HG02840 (cell line): ENCODE results near the gene MAN1C1.
A peak's percentile ranks its signal among the peaks of the same experiment; 100 is the strongest.

ENCODE experiments used
- ATAC-seq: cut with Tn5 transposase; IDR thresholded peaks from one replicate; pipeline ENCODE4 v1.9.1; 2021; ENCODE audit warnings: mild to moderate bottlenecking, moderate library complexity, moderate number of reproducible peaks; ENCODE audit not compliant: unreplicated experiment, low FRiP score

The MAN1C1 gene

GRCh38 chr1:25673962-25674806 lies 57.6 kb downstream of the MAN1C1 start:
- no peak for ATAC-seq

DNA sequence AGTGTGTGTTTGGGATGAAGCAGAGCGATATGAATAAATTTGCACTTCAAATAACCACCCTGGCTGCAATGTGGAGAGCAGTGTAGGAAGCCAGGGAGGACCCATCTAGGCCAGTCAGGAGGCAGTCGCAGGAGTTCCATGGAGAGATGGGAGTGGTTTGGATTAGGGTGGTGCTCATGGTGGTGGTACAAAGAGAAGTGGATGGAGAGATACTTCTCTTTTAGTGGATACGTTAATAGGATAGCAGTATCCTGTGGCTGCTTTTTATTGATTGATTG lies 58.2 kb downstream of the MAN1C1 start:
- no peak for ATAC-seq

DNA sequence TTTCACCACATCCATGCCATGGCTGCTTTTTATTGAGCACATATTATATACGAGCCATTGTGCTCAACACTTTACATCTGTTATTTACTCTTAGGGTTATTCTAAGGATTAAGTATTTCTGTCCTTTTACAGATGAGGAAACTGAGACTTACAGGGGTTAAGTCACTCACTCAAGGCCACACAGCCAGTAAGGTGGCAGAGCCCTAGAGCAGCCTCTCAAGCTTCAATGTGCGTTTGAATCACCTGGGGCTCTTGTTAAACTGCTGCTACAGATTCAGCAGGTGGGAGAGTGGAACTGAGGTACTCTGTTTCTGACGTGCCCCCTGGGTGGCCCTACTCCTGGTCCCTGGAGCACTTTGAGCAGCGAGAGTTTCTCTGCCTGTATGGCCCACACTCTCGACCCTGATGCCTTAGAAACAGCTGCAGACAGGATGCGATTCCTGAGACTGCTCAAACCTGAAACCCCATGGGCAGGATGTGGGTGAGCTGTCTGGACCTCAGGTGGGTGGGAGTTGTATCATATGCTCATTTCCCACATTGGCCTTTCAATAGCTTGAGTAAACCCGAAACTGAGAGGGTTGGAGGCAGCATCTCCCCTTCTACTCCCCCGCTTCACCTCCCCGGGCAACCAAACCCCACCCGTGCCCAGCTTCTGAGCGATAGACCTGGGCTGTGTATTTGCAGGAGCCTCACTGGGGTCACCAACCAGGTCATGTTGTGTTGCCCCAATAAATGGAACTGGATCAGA lies 59.3 kb downstream of the MAN1C1 start:
- peak; percentile 81 for ATAC-seq

DNA sequence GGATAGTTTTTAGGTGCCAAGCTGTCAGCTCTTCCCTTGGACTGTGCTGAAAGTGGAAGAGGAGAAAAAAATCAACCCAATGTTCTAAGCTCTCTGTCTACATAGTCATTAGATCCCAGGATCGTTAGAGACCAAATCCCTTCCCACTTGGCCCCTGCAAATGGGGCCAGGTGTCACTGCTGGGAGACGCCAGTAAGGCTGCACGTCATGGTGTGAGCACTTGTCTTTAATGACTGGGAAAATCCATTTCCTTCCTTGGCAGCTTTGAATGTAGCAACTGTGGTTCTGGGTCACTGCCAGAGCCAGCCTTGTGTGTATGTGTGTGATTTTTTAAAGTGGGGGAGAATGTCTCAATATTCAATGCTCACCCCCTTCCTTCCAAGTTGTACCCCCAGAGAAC lies 59.9 kb downstream of the MAN1C1 start:
- peak; percentile 17 for ATAC-seq

GRCh38 chr1:25677193-25677773 lies 60.7 kb downstream of the MAN1C1 start:
- no peak for ATAC-seq

DNA sequence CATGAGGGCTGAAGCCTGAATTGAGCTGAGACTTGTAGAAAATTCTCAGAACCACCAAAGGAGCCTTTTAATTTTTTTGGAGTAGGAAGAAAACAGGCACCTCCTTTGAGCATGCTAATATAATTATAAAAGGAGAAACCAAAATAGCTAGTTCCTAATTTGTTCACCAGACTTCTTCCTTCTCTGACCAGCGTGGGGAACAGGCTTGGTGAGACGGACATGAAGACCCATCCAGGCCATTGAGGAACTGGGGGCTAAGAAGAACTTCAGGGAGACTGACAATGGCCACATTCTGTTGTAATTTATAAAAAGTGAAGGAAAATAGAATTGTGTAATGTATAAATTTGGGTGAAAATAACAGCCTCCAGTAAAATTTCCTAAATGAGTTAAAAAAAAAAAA lies 62.6 kb downstream of the MAN1C1 start:
- ATAC-seq: no peak

- ATAC-seq: no peak
These were observed 64.1 kb downstream of the MAN1C1 start for GRCh38 chr1:25680701-25681100.

DNA sequence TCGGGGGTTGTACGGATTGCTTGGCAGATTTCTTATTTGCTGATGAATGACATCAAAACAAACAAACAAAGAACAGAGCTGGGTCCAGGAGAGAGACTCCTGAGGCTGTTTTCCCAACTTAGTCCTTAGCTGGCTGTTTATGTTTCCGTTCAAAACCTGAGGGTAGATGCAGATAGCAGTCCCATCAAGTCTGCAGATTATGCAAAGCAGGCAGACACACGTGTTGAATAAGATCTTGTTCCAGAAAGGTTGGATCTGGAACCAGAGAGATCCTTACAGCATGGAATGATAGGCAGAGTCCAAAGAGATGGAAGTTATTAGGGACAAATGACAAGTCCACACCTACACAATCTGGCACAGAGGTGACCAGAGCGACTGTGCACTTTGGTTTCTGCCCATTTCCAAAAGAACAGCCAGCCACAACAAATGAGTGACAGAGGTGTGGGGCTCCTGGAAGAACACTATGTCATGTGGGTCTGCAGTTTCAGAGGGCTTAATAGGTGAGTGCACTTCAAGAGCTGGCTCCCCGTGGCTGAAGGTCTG lies 65.5 kb downstream of the MAN1C1 start:
- no peak for ATAC-seq

GRCh38 chr1:25683177-25683576 lies 66.6 kb downstream of the MAN1C1 start:
- ATAC-seq: no peak

DNA sequence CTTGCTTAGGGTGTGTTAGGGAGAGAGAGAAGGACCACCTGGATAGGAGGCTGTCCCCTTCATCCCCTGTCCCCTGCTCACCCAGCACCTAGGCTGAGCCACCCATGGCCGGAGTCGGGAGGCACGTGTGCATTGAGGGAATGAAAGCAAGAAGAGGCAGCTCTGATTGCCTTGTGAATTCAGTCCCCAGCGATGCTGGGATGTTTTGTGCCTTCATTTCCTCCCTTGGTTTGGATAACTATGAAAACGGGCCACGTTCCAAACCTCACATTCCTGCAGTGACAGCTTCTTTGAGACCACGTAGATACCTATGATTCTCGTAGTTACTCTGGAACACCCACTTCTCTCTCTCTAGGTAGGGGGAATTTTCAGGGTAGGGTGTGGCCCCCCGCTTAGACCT lies 67.1 kb downstream of the MAN1C1 start:
- no peak for ATAC-seq

DNA sequence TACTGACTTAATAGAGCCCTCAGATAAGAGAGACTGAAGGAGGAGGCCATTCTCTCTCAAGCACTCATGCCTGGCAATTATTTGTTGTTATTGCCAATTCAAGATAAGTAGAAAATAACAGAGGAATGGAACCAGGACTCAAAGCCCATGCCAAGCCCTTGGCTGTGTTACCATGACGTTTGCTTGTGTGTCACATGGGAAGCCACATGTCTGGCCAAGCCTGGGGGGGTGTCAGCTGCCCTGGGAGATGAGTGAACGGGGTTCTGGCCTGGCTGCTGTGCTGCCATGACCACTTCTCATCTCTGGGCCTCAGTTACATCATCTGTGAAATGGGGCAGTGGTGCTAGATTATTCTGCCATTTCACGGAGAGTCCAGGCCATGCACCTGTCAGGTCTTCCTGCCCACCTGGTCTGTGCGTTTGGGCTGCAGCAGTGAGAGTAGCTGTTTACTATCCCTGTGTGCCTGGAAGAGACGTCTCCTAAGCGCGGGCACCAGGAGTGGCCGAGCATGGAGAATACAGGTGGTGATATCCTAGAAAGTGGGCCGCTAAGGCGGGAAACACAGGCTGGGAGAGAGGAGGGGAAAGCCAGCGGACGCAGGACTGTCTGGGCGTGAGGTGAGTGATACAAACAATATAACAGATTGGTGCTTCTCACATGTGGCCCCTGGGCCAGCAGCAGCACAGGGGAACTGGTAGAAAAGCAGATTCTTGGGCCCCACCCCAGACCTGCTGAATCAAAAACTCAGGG lies 67.8 kb downstream of the MAN1C1 start:
- no peak for ATAC-seq

DNA sequence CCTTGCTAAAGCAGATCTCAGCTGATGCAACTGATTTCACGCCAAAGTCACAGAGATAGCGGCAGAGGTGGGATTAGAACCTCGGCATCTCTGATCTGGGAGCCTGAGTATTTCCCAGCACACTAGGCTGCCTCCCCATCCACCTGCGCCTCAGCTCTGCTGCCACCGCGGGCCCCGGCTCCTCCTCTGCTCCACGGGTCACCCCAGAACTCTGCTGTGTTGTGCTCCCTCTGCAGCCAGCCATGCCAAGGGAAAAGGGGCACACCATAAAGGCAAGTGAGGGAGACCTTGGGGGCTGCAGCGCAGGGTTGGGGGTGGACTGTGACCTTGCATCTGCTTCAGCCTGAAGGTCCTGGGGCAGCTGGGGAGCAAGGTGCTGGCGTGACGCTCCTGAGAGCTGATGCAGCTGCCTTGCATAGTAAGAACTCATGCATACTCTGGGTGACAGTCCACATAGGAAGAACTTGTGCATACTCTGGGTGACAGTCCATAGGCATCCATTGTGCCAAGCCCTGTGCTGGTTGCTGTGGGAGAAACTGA lies 68.7 kb downstream of the MAN1C1 start:
- no peak for ATAC-seq

GRCh38 chr1:25685938-25686665 lies 69.5 kb downstream of the MAN1C1 start:
- ATAC-seq: no peak

DNA sequence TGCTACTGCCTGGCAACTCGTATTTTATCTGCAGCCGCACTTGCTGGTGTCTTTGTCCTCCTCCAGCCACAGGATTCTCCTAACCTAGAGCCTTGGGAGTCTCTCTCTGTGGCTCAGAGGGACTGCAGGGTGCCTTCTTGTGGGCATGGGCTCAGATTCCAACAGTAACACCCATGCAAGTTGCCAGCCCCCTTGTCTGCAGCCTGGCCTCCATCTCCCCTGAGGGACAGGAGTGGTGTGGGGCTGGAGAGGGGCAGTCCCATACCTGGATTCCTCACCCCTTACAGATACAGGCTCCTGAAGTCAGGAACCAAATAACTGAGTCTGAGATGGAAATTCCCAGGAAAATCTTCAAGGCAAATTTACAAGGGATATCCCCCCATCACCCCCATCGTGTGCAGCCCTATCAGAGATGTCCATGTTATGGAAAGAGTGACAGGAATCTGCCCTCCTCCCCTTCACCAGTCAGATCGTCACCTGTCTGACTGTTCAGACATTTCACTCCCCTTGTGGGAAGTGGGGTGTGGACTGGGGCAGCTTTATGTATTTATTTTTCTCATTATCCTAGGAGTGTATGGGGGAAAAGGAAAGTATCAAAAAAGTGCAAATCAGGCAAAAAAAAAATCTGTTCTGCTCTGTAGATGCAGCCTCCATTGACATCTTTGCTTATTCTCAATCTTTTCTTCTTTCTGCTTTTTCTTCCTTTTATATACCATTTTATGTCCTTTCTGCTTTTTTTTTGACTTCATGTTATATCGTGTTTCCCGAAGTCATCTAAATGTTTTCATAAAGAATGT lies 70.8 kb downstream of the MAN1C1 start:
- no peak for ATAC-seq

DNA sequence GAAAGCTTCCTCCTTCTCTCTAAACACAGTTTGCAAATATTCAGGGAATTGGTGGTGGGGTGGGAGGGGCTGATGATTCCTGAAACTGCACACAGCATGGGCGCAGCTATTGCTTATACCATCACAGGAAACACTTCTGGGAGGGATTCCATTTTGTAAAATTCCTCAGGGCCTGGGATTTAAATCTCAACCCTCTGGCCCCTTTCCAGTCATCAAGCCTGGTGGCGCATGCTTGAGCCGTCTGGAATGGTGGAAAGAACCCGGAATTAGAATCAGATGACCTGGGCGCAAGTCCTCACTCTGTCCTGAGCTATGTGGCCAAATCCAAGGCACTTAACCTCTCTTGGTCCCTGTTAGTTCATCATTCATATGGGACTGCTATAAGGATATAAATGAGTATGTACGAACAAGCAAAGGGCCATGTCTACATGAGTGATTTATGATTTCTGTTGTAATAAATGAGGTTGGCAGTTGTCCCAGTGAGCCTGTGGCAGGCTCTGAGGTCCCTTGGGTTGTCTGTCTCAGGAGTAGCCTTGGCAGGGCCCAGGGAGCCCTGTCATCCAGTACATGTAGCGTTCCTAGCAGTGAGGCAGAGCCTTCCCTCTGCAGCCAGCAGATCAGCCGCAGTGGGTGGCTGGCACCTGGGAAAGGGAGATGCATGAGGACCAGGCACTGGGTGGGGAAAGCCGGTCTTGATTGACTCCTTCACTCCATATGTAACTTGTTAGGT lies 72.0 kb downstream of the MAN1C1 start:
- no peak for ATAC-seq

GRCh38 chr1:25689686-25690381 lies 73.2 kb downstream of the MAN1C1 start:
- ATAC-seq: no peak

DNA sequence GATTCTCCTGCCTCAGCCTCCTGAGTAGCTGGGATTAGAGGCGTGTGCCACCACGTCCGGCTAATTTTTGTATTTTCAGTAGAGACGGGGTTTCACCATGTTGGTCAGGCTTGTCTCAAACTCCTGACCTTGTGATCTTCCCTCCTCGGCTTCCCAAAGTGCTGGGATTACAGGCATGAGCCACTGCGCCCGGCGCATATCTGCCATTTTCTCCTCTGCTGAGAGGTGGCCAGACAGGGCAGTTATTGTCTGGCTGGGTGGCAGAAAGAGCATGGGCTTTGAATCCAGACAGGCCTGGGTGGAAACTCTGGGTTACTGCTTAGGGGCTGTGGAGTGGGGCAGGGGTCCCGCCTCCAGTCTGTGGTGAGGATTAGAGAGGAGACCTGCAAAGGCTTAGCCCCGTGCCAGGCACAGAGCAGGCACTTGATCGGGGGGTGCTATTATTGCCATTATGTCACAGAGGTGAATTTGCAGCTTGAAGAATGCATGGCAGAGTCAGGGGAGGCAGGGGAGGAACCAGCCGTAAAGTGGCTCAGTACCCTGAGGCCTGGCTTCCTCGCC lies 73.9 kb downstream of the MAN1C1 start:
- no peak for ATAC-seq
